ENCODE results near the gene EML6. TPM values are rescaled to one million over a fixed set of nuclear protein-coding genes. Genes with fewer than 3 reads are reported as not detected.

The EML6 gene
- polyA plus RNA-seq, 1 of the 3 experiments (the other 2 are of a cell fraction) = 1.1 TPM

- no peak for TF ChIP-seq PBX3 (IDR thresholded peaks at IDR 0.05)
- no peak for TF ChIP-seq REST (IDR thresholded peaks at IDR 0.05; ENCODE audit: low read depth, low read length)
Measured at GRCh38 chr2:54969295-54969939, 246.0 kb downstream of the EML6 start (continued).

- H3K27me3 ChIP-seq (ENCODE audit: insufficient read depth) = no peaks in the 10 kb centered on the region
- H3F3A ChIP-seq (replicated peaks; ENCODE audit: insufficient read depth) = peaks cover 45% of the 10 kb centered on the region
- DNase-seq = no peak
- 96% methylated on average over 7 of the region's 7 CpGs for WGBS (ENCODE audit: low lambda C conversion rate)
- H3K4me1 ChIP-seq (ENCODE audit: control insufficient read depth in 1 of 2, insufficient read depth in 2 of 2, low read depth in 1 of 2, low read length in 1 of 2) = peaks cover 2 to 4% of the 10 kb centered on the region in 2 experiments; a peak in 3 of 4 replicates
- H3K4me2 ChIP-seq = no peak overlapping the region
- H4K20me1 ChIP-seq (ENCODE audit: insufficient read depth) = peaks cover 66% of the 10 kb centered on the region
- ChIA-PET POLR2A (no interaction called here), CTCF (interaction anchor here (1.5 to 1.6 kb wide), 2 partner anchors 70 to 863 kb away, joined by 3 to 4 read pairs; no protein-coding TSS in a partner anchor)
- no peak overlapping the region for H2AFZ ChIP-seq (ENCODE audit: low read depth)
- H3K79me2 ChIP-seq (ENCODE audit: insufficient read depth) = peaks cover 67% of the 10 kb centered on the region
- H3K9me2 ChIP-seq = no peaks in the 10 kb centered on the region
- H3K9me3 ChIP-seq = no peaks in the 10 kb centered on the region
- H3K4me3 ChIP-seq (ENCODE audit: low read depth in 2 of 2, low read length in 1 of 2) = no peak overlapping the region
- TF ChIP-seq RXRA (IDR thresholded peaks at IDR 0.05; ENCODE audit: borderline replicate concordance, low read depth) = no peak
- no peak for TF ChIP-seq TEAD4 (IDR thresholded peaks at IDR 0.05; ENCODE audit: borderline replicate concordance, insufficient read depth)
- TF ChIP-seq IRF3 (IDR thresholded peaks at IDR 0.05; ENCODE audit: low read depth, low read length) = no peak
- no peak for TF ChIP-seq POLR2AphosphoS5 (IDR thresholded peaks at IDR 0.05; ENCODE audit: low read depth, low read length)
- TF ChIP-seq RAD21 (IDR thresholded peaks at IDR 0.05; ENCODE audit: low read length) = no peak
- TF ChIP-seq MEF2A (IDR thresholded peaks at IDR 0.05; ENCODE audit: borderline replicate concordance, low read depth) = no peak
- TF ChIP-seq SMC3 (IDR thresholded peaks at IDR 0.05; ENCODE audit: low read depth, low read length) = no peak
- no peak for TF ChIP-seq TCF12 (IDR thresholded peaks at IDR 0.05)
- TF ChIP-seq GATA2 (CRISPR knock-in tag; IDR thresholded peaks at IDR 0.05) = no peak
- TF ChIP-seq ZBTB33 (IDR thresholded peaks at IDR 0.05; ENCODE audit: borderline replicate concordance, low read depth) = no peak
- TF ChIP-seq CTCF (IDR thresholded peaks at IDR 0.05) = no peak
- no peak for TF ChIP-seq USF2 (IDR thresholded peaks at IDR 0.05; ENCODE audit: borderline replicate concordance, low read depth, low read length)
- no peak for TF ChIP-seq JUND (IDR thresholded peaks at IDR 0.05)
- TF ChIP-seq YY1 (IDR thresholded peaks at IDR 0.05; ENCODE audit: low read depth) = no peak
- no peak for TF ChIP-seq RFX5 (IDR thresholded peaks at IDR 0.05; ENCODE audit: low read length)
- TF ChIP-seq SIN3A (IDR thresholded peaks at IDR 0.05; ENCODE audit: borderline replicate concordance, low read depth, low read length) = no peak
- no peak for TF ChIP-seq NFIC (IDR thresholded peaks at IDR 0.05; ENCODE audit: borderline replicate concordance)
- no peak overlapping the region for H3K27ac ChIP-seq (ENCODE audit: low read depth in 2 of 2, low read length in 1 of 2)
- peaks cover 74 to 80% of the 10 kb centered on the region in 2 experiments for H3K36me3 ChIP-seq (replicated peaks in 1 of 2; ENCODE audit: control insufficient read depth in 1 of 2, insufficient read depth in 2 of 2, low read length in 1 of 2)
- H3K9ac ChIP-seq = no peak overlapping the region
Measured at GRCh38 chr2:54969940-54970338, 246.5 kb downstream of the EML6 start.

All from SK-N-SH (cell line).